Esophagus squamous epithelium (tissue), 5 donors: ENCODE results near the gene DYNC2H1. TPM values are rescaled to one million over a fixed set of nuclear protein-coding genes. Genes with fewer than 3 reads are reported as not detected.
A peak's percentile ranks its signal among the peaks of the same experiment; 100 is the strongest.

Experiments used
- DNase-seq: peaks from one replicate; lab custom pipeline; 2025; lab: John Stamatoyannopoulos, UW
- H3K27ac ChIP-seq, 4 donors: fragments of 200-600 bp; sonication (generic); one replicate each; pipeline ENCODE4 v1.5.1; 2016 to 2019; ENCODE audit warnings: mild to moderate bottlenecking in 1 of 4
- H3K27me3 ChIP-seq, 4 donors: fragments of 200-600 bp; sonication (generic); 1 replicate in 3 of 4; 2 replicates in 1 of 4; pipeline versions ENCODE4 v1.5.1 to v1.6.0; 2017 to 2021; ENCODE audit warnings: antibody characterized with exemption in 1 of 4
- H3K36me3 ChIP-seq, 3 donors: fragments of 200-600 bp; sonication (generic); one replicate each; pipeline ENCODE4 v1.5.1; 2016 to 2019
- H3K4me1 ChIP-seq, 3 donors: fragments of 200-600 bp; sonication (generic); one replicate each; pipeline ENCODE4 v1.5.1; 2017 to 2019
- H3K4me3 ChIP-seq, 4 donors: fragments of 200-600 bp; sonication (generic); 1 replicate in 3 of 4; 2 replicates in 1 of 4; pipeline ENCODE4 v1.5.1; 2016 to 2019; ENCODE audit warnings: mild to moderate bottlenecking in 2 of 4, moderate library complexity in 1 of 4
- H3K9me3 ChIP-seq, 3 donors: fragments of 200-600 bp; sonication (generic); one replicate each; pipeline ENCODE4 v1.5.1; 2016 to 2019
- CTCF ChIP-seq, 6 experiments: fragments of 450-650 bp in 4 of 6; fragments of 200-600 bp in 2 of 6; sonication (generic) in 2 of 6; IDR thresholded peaks; one replicate each; pipeline ENCODE4 v1.5.1; 2016 to 2019; ENCODE audit warnings: antibody characterized with exemption in 6 of 6, mild to moderate bottlenecking in 4 of 6, moderate library complexity in 4 of 6
- POLR2A ChIP-seq, 4 donors: fragments of 450-650 bp; IDR thresholded peaks; one replicate each; pipeline ENCODE4 v1.6.1; 2017; ENCODE audit warnings: antibody characterized with exemption in 4 of 4, mild to moderate bottlenecking in 4 of 4, moderate library complexity in 3 of 4
- WGBS, 2 donors: methylation state at CpG; one replicate each; pipeline ENCODE4 v1.1.5; 2018; 5-methylcytosine and 5-hydroxymethylcytosine counted together
- intact Hi-C: fragments of 100-400 bp; cut with DNase I; formaldehyde crosslinking; loops from one replicate; pipeline ENCODE4 v1.15.0; 2022
- total RNA-seq, 4 donors: library from RNA; depleted of rRNA; stranded (reverse); fragments of >200 nt; gene quantifications; one replicate each; pipeline ENCODE4 v1.1.0, GENCODE V29; 2016
- donor health status: DM: yes; HTN: yes; CAD: no.

DYNC2H1 gene
- total RNA-seq, 4 donors from 2014 or later, result 6.8 to 13.9 (median 9.3) TPM

GRCh38 chr11:103202048-103202651, 92.9 kb downstream of the DYNC2H1 start:
- 66 to 74% methylated on average over 3 of the region's 3 CpGs for WGBS, 2 donors
- Histone ChIP-seq H3K4me1 (no peaks in the 10 kb centered on the region), H3K9me3 (no peaks in the 10 kb centered on the region), H3K4me3 (no peak overlapping the region), H3K27me3 (no peaks in the 10 kb centered on the region), H3K36me3 (peaks cover 0 to 53% (median 0%) of the 10 kb centered on the region in 3 donors), H3K27ac (no peak overlapping the region)
- intact Hi-C loops, result no loop called here
- TF ChIP-seq POLR2A (IDR thresholded peaks at IDR 0.05) (no peak), CTCF (IDR thresholded peaks at IDR 0.05) (peak in 3 of 6 experiments; percentile 10 to 48 (median 24))
- DNase-seq, result no peak

GRCh38 chr11:103210543-103210942, 101.3 kb downstream of the DYNC2H1 start:
- H3K4me1 ChIP-seq, result no peaks in the 10 kb centered on the region
- peaks cover 0 to 5% (median 0%) of the 10 kb centered on the region in 3 donors for H3K36me3 ChIP-seq
- H3K27ac ChIP-seq, result no peak overlapping the region
- intact Hi-C loops, result no loop called here
- DNase-seq, result no peak
- WGBS, 2 donors, result 83 to 100% methylated on average over 1 of the region's 1 CpG
- H3K27me3 ChIP-seq, result no peaks in the 10 kb centered on the region
- TF ChIP-seq CTCF (IDR thresholded peaks at IDR 0.05) (no peak), POLR2A (IDR thresholded peaks at IDR 0.05) (no peak)
- H3K4me3 ChIP-seq, result no peak overlapping the region
- H3K9me3 ChIP-seq, result no peaks in the 10 kb centered on the region

- intact Hi-C loops, result no loop called here
- no peaks in the 10 kb centered on the region for H3K9me3 ChIP-seq
- DNase-seq, result no peak
Observed at GRCh38 chr11:103215812-103216211, 106.6 kb downstream of the DYNC2H1 start.

GRCh38 chr11:103220133-103220532, 110.9 kb downstream of the DYNC2H1 start:
- Histone ChIP-seq H3K27ac (no peak overlapping the region), H3K27me3 (no peaks in the 10 kb centered on the region), H3K36me3 (peaks cover 0 to 16% (median 0%) of the 10 kb centered on the region in 3 donors), H3K4me3 (no peak overlapping the region), H3K4me1 (no peaks in the 10 kb centered on the region), H3K9me3 (no peaks in the 10 kb centered on the region)
- intact Hi-C loops, result no loop called here
- TF ChIP-seq CTCF (IDR thresholded peaks at IDR 0.05) (no peak), POLR2A (IDR thresholded peaks at IDR 0.05) (no peak)
- no peak for DNase-seq
- 70 to 77% methylated on average over 1 of the region's 1 CpG for WGBS, 2 donors

More at GRCh38 chr11:103215812-103216211, 106.6 kb downstream of the DYNC2H1 start:
- H3K4me3 ChIP-seq, result no peak overlapping the region
- no peak for TF ChIP-seq POLR2A (IDR thresholded peaks at IDR 0.05)
- TF ChIP-seq CTCF (IDR thresholded peaks at IDR 0.05), result no peak
- WGBS, 2 donors, result 74 to 92% methylated on average over 1 of the region's 1 CpG
- no peaks in the 10 kb centered on the region for H3K36me3 ChIP-seq
- H3K27ac ChIP-seq, result no peak overlapping the region
- no peaks in the 10 kb centered on the region for H3K4me1 ChIP-seq
- H3K27me3 ChIP-seq, result no peaks in the 10 kb centered on the region

GRCh38 chr11:103222806-103223205, 113.6 kb downstream of the DYNC2H1 start:
- DNase-seq, result no peak
- H3K9me3 ChIP-seq, result no peaks in the 10 kb centered on the region
- H3K36me3 ChIP-seq, result peaks cover 0 to 16% (median 0%) of the 10 kb centered on the region in 3 donors
- intact Hi-C loops, result no loop called here
- H3K27me3 ChIP-seq, result no peaks in the 10 kb centered on the region
- no peaks in the 10 kb centered on the region for H3K4me1 ChIP-seq
- TF ChIP-seq POLR2A (IDR thresholded peaks at IDR 0.05), result no peak
- TF ChIP-seq CTCF (IDR thresholded peaks at IDR 0.05), result no peak
- no peak overlapping the region for H3K4me3 ChIP-seq
- 27 to 34% methylated on average over 3 of the region's 3 CpGs for WGBS, 2 donors
- H3K27ac ChIP-seq, result no peak overlapping the region
